NCI-H1048 (cell line): ENCODE data around the gene CADM1.
A peak's percentile ranks its signal among the peaks of the same experiment; 100 is the strongest.

ENCODE experiments used
- DNase-seq: peaks from one replicate; lab custom pipeline; 2025; lab: John Stamatoyannopoulos, UW

The CADM1 gene

DNA sequence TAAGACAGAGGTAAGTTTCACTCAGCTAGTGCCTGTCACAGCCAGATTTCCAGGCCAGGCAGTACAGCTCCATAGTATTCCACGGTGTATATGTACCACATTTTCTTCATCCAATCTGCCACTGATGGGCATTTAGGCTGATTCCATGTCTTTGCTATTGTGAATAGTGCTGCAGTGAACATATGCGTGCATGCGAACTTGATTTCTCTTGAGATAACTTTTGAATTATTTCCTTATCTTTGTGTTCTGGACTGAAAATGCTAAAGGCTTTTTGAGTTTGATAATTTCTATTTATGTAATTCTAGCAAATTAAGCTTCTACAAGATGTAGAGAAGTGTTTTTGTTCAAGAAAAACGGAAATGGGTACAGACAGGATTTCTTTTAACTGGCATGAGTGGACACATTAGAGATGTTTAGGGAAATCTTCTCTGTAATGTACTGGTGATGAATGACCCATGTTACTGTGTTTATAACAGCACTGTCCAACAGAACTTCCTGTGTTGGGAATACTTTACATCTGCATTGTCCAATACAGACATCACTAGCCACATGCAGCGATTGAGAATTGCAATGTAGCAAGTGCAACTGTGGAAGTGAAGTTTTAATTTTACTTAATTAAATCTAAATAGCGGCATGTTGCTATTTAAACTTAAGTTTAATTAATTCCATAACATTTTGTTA lies 151.3 kb downstream of the CADM1 start:
- DNase-seq = no peak

DNA sequence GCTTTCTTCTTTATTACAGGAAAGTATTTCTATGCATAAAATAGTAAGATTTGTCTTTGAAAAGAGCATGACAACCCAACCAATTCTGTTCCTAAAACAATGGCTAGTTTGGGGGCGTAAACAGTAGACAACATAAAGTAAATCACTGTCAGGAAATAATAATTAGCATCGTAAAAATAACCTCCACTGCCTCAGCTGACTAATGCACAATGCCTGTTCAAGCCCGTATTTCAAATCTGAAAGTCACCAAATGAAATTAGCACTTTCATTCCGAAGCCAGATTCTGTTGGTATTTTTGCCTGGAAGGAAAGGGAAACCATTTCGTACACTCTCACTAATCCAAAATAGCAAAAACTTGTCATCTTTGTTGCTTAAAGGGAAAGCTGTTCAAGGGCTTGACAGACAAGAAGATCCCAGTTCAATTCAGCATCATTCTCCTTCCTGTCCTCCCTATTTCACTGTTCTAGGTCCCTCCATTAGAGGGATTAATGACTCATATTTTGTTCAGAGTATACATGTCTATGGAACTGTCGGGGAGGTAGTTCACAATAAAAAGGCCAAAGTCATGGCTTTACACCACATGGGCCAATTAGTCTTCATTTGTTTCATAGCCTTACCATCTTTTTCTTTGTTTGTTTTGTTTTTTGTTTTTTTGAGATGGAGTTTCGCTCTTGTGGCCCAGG lies 154.7 kb downstream of the CADM1 start:
- DNase-seq = no peak

DNA sequence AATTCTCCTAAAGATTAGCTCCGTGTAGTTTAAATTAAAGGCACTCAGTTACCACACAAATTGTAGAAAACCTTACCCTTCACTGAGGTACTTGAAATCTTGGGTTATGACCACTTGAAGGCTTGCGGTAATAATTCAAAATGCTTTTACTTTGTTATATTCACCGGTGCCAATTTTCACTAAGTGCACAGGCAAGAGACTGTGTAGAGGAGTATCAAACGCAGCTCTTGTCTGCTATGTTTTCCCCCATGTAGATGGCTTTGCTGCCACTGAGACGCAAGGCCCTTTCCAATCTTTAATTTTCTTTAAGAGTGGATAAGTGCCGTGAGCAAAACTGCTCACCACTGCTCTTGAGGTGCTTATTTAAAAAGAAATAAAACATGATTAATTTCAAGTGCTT lies 155.8 kb downstream of the CADM1 start:
- no peak for DNase-seq

DNA sequence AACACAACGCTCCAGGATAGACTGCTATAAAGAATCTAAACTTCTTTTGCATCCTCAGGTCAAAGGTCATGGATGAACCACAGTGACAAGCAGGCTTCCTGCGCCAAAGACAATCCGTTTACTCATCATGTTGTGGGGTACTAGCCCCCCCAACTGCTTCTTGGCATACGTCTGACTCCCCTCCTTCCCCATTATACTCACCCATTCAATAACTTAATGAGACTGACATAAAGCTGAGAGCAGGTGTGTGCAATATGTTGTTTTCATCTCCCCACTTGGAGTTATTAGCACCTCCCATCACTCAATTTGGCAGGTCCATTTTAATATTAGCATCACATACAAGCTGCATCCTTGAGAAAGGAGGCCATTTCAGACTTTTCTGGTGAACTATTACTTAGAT lies 157.1 kb downstream of the CADM1 start:
- no peak for DNase-seq

DNA sequence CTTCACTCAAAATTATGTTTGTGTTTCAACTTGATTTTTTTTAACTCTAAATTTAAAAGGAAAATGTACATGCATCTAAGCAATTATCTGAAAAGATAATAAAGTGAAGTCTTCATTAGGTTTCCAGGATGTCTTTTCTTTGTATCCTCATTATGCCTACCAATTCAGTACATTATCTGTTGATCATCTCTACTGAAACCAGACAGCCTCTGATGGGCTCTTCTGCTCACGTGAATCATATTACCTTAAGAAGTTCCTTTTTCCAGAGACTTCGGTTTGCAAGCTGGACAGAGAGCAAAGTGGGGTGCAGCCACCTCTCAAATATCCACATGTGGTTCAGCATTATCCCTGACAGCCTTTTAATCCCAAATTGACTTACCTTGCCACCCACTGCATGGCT lies 158.4 kb downstream of the CADM1 start:
- no peak for DNase-seq

DNA sequence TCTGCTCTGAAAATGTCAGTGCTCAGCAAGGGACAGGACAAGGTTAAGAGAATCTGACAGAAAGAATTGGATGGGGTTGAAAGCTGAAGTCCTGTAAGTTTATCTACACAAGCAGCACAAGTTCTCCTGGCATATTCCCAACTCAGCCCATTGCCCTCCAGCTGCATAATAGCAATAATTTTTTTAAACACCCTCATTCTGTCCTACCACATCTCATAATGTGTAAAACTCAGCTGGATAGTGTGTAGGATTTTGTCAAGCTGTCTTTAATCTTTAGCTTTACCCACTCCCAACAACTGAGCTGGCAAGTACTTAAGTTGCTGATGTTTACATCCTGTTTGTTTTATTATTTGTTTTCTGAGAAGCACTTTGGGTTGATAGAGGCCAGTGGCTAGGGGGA lies 158.9 kb downstream of the CADM1 start:
- no peak for DNase-seq

DNA sequence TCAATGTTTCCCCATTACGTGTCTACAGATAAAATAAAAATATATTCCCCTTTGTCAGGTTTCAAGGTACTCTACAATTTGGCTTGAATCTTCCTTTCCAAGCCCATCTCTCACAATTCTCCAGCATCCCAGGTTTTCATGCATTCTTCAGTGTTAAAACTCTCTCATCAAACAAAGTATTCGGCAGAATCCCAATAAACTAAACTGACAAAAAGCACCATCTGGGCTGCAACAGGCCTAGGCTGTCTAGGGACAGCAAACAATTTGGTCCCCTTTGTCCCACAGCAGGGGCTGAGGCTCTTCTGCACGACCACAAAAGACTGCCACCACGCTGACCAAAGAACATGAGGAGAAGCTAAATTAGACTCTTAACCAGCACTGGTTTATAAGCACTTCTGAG lies 159.4 kb downstream of the CADM1 start:
- DNase-seq = no peak

DNA sequence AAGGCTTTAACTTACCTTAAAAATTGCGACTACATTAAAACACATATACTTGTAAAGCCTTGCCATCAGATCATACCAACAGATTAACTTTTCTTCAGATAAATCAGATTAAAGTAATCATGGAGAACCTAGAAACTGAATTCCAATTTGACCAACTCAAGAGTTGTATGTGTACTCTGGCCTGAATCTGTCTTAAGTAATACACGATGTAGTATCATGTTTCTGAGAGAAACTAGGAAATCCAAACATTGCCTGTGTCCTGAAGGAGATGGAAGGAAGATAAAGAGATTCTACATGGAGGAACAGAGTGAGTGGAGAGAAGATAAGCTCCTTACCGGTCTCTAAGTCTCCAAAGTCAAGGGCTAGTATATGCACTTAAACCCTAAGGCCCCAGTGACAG lies 162.1 kb downstream of the CADM1 start:
- no peak for DNase-seq

DNA sequence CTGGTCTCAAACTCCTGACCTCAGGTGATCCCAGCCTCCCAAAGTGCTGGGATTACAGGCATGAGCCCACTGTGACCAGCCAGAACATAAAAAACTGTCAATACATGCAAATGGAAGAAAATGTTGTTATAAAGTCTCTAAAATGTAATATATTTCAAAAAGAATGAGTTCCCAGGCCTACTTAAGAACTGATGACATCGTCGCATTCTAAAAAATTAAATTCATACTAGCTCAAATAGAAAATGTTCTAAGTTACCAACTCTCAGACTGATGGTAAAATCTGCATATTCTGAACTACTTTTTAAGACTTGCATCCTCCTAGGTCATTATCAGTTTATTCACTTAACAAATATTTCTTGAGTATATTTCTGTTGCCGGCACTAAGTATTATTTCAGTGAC lies 163.3 kb downstream of the CADM1 start:
- DNase-seq = no peak

DNA sequence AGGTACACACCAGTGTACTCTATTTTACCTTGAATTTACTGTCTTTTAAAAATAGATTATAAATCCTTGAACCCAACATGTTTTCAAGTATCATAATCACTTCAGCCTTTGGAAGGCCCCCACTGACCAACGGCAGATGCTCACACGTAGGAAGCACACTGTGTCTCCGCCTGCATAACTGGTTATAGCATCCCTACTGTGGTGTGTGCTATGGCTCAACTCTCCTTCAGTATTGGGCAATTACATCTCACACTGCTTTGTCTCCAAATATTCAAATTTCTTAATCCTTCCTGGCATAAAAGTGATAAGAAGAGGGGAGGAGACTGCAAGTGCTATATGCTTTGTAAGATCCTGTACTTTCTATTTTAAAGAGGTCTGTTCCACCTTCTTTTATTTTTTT lies 165.7 kb downstream of the CADM1 start:
- DNase-seq = peak; percentile 25

DNA sequence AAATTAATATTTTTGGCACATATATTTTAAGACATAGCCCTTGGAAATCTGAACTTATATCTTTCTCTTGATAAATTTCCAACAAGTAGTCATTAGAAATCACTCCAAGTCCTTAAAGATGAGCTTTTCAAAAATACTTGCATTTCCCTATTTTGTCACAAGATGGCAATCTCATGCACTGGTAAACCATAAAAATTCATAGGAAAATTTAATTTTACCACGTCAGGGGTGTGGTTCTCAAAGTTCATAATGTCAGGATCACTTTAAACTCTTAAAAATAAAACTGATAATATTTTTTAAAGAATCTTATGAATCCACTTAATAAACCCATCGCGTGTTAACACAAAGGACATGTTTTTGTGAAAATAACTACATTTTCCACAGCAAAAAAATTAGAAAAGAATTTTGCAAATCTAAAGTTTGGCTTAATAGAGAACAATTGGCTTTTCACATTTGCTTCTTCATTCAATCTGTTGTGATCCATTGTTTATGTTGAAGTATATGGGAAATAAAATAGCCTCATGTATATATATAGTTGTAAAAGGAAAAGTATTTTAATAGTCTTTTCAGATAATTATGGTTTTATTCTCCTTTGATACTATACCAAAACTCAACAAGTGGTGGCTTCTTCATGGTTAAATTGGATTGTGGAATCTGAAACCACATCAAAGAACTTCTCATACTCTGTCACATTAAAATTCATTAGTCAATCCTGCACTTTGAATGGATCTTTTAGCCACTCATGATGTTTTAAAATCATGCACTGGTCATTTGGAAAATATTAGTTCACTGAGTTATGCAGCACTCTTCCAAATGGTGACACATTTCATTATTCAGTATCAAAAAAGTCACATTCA lies 169.1 kb downstream of the CADM1 start:
- peak; percentile 7 for DNase-seq

DNA sequence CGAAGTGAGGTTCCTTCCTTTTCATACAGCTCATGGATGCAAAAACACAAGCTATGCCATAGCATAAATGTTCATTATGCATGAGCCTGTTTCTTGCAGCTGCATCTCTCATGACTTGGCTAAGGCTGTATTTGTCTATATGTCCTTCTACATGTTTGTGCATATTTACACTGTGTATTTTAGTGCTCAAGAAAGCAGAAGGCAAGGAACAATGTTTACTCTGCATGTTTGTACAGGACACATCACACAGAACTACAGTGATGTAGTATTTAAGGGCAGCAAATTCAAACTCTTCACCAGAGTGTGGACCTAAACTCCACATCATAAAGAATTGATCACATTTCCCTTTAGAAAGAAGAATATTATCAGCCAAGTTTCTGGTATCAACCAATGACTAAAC lies 170.3 kb downstream of the CADM1 start:
- DNase-seq = no peak

DNA sequence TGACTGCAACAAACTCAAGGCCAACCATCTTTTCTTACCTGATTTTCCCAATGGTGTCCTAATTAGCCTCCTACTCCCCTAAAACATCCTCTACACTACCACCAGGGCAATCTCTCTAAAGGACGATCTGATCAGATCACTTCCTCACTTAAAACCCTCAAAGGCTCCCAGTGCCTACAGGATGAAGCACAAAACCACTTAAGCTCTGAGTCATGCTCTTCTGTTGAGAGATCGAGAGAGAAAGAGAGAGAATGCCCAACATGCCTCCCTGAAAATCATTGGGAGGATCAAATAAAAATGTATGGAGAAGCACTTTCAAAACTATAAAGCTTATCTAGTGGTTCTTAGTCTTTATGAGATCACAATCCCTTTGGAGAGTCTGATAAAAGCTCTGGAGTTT lies 171.1 kb downstream of the CADM1 start:
- no peak for DNase-seq

DNA sequence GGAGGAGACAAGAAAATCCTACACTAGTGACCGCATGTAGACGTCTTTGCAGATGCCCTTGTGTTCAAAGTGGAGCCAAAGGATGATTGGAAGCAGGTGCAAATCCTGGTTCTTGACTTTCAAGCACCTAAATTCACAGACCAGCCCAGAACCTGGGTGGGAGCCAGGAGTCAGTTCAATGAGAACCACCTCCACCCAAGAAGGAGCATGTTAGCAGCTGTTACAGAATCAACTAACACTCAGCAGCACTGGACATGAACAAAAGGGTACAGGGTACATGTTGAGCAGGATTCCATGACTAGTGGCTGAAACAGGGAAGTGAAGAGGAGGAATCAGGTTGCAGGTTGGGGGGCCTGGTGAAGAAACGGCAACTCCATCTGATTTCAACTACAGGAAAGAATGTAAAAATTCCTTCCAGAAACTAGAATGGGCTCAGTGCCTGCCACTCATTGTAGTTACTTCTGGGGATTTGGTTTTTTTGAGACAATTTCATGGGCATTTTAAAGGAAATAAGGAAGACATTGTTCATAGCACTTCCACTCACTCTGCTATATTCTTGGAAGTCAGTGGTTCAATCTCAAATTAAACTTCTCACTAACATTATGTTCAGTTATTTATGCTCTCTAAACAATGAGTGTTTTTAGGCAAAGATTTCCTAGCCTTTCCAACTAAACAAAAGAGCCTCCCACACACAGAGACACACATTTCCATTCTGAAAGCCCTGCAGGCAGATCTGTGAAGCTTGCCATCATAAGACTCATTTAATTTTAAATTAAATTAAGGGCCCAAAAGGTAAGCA lies 173.3 kb downstream of the CADM1 start:
- no peak for DNase-seq

DNA sequence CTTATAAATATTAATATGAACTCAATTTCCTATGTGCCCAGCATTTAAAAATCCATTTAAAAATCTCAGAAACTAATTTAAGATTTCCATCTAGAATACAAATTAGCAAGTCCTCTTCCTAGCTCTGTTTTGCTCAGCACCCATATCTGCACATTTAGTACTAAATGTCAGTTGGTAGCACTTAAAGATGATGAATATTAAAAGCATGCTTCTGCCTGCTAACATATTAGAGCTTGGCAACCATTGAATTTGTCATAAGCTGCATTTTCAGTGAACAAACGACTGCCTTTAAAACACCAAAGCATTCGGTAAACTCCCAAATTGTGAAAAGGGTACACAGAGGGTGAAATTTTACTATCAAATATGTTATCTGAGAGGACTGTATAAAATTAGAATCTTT lies 177.7 kb downstream of the CADM1 start:
- no peak for DNase-seq

DNA sequence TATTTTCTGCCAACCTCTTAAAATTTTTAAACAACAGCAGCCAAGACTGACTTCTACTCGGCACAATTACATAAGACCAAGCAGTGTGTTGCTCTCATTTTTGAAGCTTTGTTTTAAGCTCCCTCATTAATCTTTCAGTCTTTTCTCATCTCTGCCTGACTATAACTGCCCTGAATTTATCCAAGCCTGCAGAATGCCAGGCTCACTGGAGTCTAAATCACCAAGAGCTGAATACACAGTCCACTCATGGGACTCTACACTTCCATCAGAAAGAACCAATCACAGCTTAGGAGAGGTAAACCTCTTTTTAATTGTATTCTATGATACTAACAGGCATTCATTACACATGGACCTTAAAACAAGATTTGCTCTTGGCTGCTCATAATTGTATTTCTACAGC lies 178.7 kb downstream of the CADM1 start:
- DNase-seq = no peak

DNA sequence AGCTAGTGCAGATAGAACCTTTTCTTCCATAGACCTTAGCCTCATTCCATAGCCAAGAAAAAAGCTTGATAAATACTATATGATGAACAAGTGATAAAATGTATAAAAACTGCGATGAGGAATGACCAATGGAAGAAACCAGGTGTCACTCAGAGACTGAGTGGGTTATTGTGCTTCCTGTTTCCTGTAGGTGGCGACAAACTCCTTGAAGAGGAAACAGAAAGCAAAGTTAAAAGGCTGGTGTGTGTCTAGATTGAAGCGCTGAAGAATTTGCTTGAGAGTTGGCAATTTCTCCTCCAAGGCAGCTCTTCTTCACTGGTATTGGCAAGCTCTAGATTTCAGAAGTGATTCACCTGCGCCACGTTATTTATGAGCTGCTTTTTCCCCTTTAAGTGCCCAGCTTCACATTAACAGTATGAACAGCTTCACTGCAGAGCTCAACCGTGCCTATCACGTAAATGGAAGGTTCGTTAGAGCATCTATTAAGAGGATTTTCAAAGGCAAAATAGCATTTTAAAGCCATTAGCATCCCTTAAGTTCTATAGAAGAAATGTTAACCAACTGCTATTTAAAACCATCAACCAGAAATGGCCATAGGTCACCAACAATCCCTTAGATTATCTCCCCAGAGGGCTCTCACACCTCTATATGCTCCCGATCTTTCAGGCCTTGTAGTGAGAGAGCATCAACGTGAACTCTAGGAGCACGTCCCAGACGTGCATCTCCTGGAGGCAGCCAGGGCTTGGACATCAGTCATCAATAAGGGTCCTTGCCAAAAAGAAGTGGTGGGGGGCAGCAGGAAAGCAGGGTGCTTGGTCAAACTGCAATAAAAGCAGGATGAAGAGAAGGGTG lies 179.4 kb downstream of the CADM1 start:
- peak; percentile 54 for DNase-seq

DNA sequence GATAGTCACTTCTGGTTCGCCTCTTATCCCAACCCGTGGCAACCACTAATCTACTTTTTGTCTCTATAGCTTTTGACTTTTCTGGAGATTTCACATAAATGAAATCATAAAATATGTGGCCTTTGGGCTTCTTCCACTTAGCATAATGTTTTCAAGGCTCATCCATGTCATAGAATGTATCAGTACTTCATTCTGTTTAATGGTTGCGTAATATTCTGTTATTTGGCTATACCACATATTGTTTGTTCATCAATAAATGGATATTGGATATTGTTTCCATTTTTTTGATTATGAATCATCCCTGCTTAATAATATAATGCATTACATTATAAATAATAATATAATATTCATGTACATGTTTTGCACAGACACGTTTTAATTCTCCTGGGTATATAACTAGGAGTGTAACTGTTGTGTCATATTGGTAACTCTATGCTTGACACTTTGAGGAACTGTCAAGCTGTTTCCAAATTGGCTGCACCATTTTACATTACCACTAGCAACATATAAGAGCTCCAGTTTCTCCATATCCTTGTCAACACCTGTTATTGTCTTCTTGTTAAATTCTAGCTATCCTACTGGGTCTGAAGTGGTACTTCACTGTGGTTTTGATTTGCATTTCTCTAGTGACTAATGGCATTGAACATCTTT lies 181.5 kb downstream of the CADM1 start:
- DNase-seq = no peak

DNA sequence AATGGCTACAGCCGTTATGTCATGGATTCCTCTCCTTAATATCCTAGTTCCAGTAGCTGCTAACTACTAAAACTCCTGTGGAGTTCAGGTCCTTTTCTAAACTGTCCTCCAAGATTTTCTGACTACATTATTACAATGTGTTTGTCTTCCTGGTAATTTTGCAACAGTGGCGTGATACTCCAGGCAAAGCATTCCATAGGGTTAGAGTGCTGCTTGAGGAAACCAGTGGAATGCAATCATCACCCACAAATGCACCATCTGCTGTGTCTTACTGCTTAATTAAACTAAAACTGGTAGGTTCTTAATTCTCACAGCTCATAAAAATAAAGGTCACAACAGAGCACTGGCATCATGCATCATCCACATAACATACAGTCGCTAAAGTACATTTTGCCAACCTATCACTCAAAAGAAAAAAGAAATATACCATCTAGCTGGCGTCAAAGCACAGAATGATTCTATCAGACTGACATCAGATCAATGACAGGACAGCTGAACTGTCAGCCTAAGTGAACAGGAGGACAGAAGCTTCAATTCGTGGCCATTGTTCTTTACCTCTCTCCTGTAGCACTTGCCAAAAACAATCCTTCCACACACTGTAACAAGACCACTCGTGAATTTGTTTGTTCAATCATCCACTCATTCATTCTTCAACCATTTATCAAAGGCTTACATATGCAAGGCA lies 182.5 kb downstream of the CADM1 start:
- DNase-seq = no peak
